Liver (tissue), 3 donors: Measurements from ENCODE around the gene GALNT9.

Experiments used
- CTCF ChIP-seq: fragments of 150-350 bp; IDR thresholded peaks from 2 replicates; pipeline ENCODE4 v1.5.1; 2017; ENCODE audit warnings: improper control_type of control experiment, low read depth, low read length; ENCODE audit not compliant: missing input control
- EGR1 ChIP-seq, 2 donors: IDR thresholded peaks; 2 replicates each; pipeline ENCODE4 v1.6.1; 2016 to 2018; ENCODE audit warnings: antibody characterized with exemption in 2 of 2, low read depth in 2 of 2
- FOXA1 ChIP-seq: IDR thresholded peaks from 2 replicates; pipeline ENCODE4 v1.6.1; 2016; ENCODE audit warnings: antibody characterized with exemption
- RAD21 ChIP-seq, 2 donors: IDR thresholded peaks; 2 replicates each; pipeline ENCODE4 v1.6.1; 2016; ENCODE audit warnings: antibody characterized with exemption in 2 of 2, mild to moderate bottlenecking in 2 of 2
- TAF1 ChIP-seq: conservative IDR thresholded peaks from 2 replicates; pipeline ENCODE4 v1.6.1; 2016; ENCODE audit warnings: antibody characterized with exemption, mild to moderate bottlenecking
- YY1 ChIP-seq: IDR thresholded peaks from 2 replicates; pipeline ENCODE4 v1.6.1; 2016; ENCODE audit warnings: antibody characterized with exemption, mild to moderate bottlenecking
- TF ChIP-seq, protein P1 (sequence below): IDR thresholded peaks from 2 replicates; pipeline ENCODE4 v1.6.1; 2016; ENCODE audit warnings: antibody characterized with exemption, mild to moderate bottlenecking
- donor health status: healthy.
- donor health status: healthy.

GRCh38 chr12:132276066-132276826, 53.1 kb downstream of the GALNT9 start:
- TF ChIP-seq CTCF = no peak
- no peak for TF ChIP-seq YY1
- no peak for TF ChIP-seq TAF1
- TF ChIP-seq EGR1 (IDR thresholded peaks at IDR 0.05; ENCODE audit: low read depth in 2 of 2) = no peak
- no peak for TF ChIP-seq FOXA1
- TF ChIP-seq, protein P1, sequence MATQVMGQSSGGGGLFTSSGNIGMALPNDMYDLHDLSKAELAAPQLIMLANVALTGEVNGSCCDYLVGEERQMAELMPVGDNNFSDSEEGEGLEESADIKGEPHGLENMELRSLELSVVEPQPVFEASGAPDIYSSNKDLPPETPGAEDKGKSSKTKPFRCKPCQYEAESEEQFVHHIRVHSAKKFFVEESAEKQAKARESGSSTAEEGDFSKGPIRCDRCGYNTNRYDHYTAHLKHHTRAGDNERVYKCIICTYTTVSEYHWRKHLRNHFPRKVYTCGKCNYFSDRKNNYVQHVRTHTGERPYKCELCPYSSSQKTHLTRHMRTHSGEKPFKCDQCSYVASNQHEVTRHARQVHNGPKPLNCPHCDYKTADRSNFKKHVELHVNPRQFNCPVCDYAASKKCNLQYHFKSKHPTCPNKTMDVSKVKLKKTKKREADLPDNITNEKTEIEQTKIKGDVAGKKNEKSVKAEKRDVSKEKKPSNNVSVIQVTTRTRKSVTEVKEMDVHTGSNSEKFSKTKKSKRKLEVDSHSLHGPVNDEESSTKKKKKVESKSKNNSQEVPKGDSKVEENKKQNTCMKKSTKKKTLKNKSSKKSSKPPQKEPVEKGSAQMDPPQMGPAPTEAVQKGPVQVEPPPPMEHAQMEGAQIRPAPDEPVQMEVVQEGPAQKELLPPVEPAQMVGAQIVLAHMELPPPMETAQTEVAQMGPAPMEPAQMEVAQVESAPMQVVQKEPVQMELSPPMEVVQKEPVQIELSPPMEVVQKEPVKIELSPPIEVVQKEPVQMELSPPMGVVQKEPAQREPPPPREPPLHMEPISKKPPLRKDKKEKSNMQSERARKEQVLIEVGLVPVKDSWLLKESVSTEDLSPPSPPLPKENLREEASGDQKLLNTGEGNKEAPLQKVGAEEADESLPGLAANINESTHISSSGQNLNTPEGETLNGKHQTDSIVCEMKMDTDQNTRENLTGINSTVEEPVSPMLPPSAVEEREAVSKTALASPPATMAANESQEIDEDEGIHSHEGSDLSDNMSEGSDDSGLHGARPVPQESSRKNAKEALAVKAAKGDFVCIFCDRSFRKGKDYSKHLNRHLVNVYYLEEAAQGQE = no peak
- no peak for TF ChIP-seq RAD21 (IDR thresholded peaks at IDR 0.05)
